Measurements from ENCODE around the gene GCNT2. TPM values are rescaled to one million over a fixed set of nuclear protein-coding genes. Genes with fewer than 3 reads are reported as not detected.
"Not testable (repeated sequence)": the region's sequence is repeated elsewhere in the genome, so short reads cannot be mapped to it uniquely, and the experiment has no call there.

The GCNT2 gene
- 2.5 TPM for polyA plus RNA-seq (ENCODE audit: insufficient read length)

DNA sequence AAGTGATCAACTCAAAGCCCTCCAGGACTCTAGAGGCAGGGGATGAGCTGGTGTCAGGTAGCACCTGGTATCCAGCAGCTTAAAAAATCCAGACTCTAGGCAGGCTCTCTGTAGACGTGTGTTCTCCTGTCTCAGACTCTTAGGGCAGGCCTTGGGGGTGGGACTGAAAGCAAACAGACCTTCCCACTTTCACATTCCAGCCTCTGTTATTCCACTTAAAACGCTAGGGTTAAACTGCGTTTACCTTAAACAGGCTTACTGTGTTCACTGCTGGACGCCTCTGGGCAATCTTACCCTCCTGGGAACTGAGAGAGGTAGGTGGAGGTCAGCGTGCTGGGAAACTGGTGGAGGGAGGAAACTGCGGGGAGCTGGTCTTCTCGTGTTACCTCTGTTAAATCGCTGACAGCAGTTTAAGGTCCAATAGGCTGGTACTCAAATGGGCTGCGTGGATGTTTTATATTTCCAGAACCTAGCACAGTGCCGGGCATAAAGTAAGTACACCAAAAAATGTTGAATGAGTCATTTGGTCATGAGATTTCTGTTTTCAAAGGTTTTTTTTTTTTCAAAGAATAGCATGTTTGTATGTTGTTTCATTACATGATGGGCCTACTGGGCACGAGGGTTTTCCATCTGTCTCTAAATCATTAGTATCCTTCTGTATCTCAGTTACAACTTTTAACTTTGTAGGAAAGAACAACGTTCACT is at the start of gene GCNT2:
TSS of gene GCNT2 (plus strand) at position 248 of the 705 bp plus-strand sequence. CDS start 7,561 bp downstream, outside the sequence.
- DNase-seq, result no peak

DNA sequence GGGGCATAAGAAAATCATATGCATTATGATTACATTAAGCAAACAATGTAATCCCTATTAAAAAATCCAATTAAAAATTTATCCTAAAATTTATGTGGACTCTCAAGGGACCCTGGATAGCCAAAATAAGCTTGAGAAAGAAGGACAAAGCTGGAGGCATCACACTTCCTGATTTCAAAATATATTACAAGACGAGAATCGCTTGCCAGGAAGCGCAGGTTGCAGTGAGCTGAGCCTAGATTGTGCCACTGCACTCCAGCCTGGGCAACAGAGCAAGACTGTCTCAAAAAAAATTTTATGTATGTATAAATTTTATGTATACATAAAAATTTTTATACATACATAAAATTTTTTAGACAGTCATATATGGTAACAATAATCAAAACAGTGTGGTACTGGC is 48.5 kb upstream of the GCNT2 start:
- no peak for DNase-seq

DNA sequence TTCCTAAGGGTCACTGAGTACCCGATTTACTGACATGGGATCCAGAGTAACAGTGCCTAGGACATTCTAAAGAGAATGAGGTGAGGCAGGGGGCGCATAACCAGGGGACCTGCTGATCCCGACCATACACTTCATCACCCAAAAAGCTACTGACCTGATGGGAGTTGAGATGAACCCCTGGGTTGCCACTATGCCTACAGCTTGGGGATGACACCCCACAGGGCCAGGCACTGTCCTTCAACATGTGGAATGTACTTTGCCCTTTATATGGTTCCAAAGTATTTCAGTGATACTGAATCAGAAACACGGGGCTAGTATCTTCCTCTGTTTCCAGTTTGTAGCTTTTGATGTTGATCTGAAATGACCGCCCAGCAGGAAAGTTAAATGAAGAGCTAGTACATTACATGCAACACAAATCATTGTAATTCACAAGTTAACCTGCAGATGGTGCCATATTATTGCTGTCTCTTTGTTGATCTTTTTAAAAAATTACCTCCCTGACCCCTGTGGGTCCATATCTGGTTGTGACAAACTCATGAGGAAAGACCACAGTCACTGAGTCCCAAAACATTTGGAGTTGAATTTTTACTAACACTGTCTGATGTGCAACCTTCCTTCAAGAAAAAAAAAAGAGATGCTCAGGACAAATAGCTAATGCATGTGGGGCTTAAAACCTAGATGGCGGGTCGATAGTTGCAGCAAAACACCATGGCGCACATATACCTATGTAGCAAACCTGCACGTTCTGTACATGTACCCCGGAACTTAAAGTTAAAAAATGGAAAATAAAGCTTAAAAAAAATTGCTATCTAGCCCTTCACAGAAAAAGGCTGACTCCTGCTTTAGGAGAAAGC is 42.7 kb upstream of the GCNT2 start:
- peak; percentile 8 for DNase-seq

- DNase-seq, result no peak
Measured at GRCh38 chr6:10479939-10480700, 41.0 kb upstream of the GCNT2 start.

GRCh38 chr6:10481101-10481500 is 40.0 kb upstream of the GCNT2 start:
- no peak for DNase-seq

GRCh38 chr6:10482636-10483257 is 38.4 kb upstream of the GCNT2 start:
- no peak for DNase-seq

DNA sequence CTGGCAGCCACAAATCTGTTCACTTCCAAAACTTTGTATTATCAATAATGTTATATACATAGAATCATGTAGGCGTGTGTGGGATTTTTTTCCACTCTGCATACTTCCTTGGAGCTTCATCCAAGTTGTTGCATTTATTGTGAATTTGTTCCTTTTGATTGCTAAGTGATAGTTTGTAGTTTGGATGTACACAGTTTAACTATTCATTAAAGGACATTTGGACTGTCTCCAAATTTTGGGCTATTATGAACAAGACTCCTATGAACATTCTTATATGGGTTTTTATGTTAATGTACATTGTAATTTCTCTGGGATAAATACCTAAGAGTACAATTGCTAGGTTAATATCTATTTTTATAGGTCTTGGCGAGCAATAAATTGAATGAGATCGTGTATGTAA is 36.2 kb upstream of the GCNT2 start:
- no peak for DNase-seq

GRCh38 chr6:10485406-10485805 is 35.7 kb upstream of the GCNT2 start:
- no peak for DNase-seq

- no peak for DNase-seq
Measured at GRCh38 chr6:10486215-10486614, 34.9 kb upstream of the GCNT2 start.

GRCh38 chr6:10486944-10487588 is 34.1 kb upstream of the GCNT2 start:
- DNase-seq, result not testable (repeated sequence)

GRCh38 chr6:10487668-10488327 is 33.4 kb upstream of the GCNT2 start:
- no peak for DNase-seq

DNA sequence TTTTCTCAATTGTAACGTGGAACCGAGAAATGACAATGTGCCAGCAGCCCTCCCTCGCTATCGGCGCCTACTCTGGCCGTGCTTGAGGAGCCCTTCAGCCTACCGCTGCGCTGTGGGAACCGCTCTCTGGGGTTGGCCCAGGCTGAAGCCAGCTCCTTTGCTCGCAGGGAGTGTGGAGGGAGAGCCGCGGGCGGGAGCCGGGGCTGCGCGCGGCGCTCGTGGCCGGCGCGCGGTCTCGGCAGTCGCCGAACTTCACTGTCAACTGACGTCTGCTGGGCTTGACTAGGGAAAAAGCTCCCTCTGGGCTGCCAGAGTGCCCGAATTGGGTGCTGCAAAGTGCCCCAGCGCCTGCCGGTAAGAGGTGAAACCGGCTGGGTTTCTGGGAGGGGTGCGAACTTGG is 29.7 kb upstream of the GCNT2 start:
- no peak for DNase-seq

GRCh38 chr6:10491905-10492304 is 29.2 kb upstream of the GCNT2 start:
- not testable (repeated sequence) for DNase-seq

- no peak for DNase-seq
Measured at GRCh38 chr6:10495029-10495428, 26.1 kb upstream of the GCNT2 start.

DNA sequence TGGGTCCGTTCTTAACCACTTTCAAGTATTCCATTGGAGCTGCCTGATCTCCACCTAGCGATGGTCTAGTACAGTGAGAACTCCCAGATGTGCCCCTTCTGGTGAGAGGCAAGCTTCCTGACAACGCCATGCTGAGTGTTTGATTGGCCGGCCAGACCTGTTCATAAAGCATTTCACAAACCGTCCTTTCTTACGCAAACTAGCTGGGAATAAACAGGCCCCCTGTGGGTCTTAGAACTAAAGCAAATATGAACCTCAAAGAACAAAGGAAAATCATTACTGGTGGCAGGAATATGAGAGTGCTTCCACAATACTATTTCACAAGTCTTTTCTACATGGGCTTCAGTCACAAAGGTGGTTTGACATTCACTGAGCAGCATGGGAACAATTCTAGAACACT is 15.6 kb upstream of the GCNT2 start:
- no peak for DNase-seq

DNA sequence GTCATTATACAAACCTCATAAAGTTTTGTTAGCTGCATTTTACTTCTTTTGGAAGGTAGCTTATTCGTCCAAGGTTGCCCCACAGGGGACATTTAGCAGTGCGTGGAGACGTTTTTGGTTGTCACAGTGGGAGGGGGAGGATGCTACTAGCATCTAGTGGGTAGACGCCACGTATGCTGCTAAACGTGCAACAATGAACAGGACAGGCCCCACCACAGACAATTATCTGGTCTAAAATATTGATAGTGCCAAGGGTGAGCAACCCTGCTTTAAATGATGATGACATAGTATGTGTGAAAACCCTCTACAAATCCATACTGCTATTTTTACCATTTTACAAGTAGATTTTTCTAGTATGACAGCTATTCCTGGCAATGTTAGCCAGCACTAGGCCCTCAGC is 13.9 kb upstream of the GCNT2 start:
- no peak for DNase-seq

- no peak for DNase-seq
Measured at GRCh38 chr6:10507715-10508114, 13.4 kb upstream of the GCNT2 start.

DNA sequence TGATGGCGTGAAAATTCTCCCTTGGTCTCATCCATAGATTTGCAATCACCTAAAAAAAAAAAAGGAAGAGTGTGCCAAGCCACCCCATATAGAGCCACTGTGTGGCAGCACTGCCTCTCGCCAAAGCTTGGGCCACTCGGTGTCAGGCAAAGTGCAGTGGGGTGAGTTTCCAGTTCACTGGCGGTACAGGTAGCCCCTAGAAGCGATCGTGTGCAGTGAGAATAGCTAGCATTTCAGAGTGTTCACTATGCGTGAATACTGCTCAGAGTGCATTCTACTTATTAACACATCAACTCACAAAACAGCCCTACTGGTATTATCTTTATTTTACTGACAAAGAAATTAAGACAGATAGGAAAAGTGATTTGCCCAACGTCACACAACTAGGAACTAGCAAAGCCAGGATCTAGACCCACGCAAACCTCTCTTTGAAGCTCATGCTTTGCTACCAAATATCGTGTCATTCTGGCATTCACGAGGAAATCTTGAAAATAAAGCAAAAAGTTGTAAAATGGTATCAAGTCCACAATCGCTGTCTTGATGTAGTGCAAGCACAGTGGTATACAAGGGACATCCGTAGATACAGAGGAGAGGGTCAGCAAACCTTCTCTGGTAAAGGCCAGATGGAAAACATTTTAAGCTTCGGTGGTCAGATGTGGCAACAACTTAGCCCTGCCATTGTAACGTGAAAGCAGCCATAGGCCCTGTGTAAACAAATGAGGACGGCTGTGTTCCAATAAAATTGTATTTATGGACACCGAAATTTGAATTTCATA is 10.4 kb upstream of the GCNT2 start:
- DNase-seq, result no peak

DNA sequence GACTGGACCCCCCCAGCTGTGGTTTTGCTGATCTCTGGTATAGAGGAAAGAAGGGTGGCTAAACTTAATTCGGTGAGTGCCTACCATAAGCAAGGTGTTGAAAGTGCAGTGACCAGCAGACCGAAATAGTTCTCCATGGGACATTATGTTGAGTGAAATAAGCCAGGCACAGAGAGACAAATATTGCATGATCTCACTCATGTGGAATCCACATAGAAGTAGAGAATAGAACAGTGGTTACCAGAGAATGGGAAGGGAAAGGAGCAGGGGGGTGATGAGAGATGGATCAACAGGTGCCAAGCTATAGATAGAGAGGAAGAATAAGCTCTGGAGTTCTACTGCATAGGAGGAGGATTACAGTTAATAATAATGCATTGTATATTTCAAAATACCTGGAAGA is 9.7 kb upstream of the GCNT2 start:
- DNase-seq, result no peak

DNA sequence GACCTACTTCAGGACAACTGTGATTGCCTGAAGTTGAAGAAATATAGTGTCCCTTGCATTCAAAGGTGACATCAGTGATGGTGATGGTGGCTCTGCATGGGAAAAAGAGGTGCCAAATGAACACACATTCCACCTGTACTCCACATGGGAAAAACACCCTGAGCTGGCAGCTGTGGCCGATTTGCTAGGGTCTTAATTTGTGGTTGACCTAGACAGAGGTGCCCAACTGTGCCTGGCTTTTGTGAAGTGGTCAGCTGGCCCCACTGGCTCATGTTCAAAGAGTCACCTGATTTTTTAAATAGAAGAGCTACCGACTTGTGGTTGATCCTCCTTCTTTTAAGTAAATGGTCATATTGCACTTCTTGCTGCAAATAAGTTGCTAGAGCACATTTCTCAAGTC is 7.6 kb upstream of the GCNT2 start:
- DNase-seq, result no peak

All from hindlimb muscle (tissue), 1 donor.